GM18907 (cell line): ENCODE results near the gene ERO1B.
"Not testable (repeated sequence)": the region's sequence is repeated elsewhere in the genome, so short reads cannot be mapped to it uniquely, and the experiment has no call there.

Experiments used
- ATAC-seq: cut with Tn5 transposase; IDR thresholded peaks from one replicate; pipeline ENCODE4 v1.9.1; 2021; ENCODE audit warnings: mild to moderate bottlenecking, moderate library complexity; ENCODE audit not compliant: unreplicated experiment

Gene ERO1B, protein sequence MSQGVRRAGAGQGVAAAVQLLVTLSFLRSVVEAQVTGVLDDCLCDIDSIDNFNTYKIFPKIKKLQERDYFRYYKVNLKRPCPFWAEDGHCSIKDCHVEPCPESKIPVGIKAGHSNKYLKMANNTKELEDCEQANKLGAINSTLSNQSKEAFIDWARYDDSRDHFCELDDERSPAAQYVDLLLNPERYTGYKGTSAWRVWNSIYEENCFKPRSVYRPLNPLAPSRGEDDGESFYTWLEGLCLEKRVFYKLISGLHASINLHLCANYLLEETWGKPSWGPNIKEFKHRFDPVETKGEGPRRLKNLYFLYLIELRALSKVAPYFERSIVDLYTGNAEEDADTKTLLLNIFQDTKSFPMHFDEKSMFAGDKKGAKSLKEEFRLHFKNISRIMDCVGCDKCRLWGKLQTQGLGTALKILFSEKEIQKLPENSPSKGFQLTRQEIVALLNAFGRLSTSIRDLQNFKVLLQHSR

DNA sequence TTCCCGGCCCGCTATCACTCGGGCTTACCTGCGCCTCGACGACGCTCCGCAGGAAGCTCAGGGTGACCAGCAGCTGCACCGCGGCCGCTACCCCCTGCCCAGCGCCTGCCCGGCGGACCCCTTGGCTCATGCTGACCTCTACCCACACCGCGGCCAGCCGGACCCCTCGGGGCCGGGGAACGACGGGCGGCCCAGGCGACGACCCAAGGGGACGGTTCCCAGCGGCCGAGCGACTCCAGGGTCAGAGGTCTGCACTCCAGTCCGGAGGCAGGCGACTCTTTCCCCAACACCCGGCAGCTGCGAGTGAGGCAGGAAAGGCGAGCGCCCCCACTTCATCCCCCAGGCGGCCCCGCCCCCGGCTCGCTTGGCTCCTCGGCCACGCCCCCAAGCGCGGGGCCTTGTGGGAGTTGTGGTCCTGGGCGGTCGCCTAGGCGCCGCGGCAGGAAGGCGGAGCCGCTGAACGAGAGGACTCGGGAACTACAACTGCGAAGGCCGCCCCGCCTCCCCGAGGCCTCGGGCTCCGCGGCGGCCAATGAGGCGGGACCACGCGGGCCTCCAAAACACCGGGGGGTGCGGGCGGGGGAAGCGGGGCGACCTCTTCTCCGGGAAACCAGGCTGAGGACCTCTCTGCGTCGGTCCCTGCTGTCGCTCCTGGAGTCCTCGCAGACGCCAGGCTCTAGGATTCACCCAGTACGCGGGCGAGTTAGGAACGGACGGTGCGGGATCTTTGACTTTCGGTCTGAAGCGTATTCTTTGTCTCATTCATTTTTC, at the start of gene ERO1B:
Gene ERO1B, minus strand, starts transcription at position 305 of the 771 bp plus-strand sequence. Its CDS starts 175 bp downstream, at position 130.
- peak; percentile 84 for ATAC-seq

DNA sequence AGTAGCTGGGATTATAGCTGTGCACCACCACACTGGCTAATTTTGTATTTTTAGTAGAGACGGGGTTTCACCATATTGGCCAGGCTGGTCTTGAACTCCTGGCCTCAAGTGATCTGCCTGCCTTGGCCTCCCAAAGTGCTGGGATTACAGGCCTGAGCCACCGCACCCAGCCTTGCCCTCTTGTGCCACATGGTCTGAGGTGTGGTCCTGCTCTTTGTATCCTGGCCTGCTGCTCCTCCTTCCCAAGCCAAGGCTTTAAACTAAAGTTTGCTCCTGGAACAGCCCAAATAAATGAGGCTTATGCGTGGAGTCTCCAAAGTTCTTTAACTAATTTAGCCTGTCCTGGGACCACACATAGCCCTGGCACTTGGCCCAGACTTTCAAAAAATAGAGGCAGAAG, 49.7 kb upstream of the ERO1B start:
- not testable (repeated sequence) for ATAC-seq

DNA sequence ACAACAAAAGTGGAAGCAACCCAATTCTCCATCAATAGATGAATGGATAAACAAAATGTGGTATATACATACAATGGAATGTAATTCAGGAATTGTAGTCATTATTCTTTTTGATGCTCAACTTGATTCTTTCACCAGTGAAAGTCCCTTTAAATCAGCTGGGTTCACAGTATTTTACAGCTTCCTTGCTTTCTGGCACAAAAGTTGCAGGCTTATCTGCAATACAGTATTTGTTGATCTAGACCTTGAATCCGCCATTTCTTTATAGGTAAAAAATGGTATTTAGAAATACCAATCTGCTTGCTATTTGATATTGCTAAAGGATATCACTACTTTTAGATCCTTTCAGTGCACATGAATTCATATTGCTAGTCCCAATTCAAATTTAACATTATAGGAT, 44.7 kb upstream of the ERO1B start:
- ATAC-seq = no peak

DNA sequence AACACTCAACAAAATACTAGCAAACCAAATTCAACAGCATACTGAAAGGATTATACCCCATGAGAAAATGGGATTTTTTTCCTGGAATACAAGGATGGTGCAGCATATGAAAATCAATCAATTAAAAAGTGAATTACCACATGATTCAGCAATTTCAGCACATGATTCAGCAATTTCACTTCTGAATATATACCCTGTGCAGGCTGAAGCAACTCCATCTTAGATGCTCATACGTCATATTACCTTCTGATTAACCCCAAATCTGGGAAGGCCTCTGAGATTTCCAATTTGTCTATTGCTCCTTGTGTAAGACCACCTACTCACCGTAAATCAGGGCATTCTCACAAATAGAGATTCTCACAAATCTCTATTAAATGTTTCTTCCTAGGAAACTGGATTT, 43.8 kb upstream of the ERO1B start:
- ATAC-seq = no peak

DNA sequence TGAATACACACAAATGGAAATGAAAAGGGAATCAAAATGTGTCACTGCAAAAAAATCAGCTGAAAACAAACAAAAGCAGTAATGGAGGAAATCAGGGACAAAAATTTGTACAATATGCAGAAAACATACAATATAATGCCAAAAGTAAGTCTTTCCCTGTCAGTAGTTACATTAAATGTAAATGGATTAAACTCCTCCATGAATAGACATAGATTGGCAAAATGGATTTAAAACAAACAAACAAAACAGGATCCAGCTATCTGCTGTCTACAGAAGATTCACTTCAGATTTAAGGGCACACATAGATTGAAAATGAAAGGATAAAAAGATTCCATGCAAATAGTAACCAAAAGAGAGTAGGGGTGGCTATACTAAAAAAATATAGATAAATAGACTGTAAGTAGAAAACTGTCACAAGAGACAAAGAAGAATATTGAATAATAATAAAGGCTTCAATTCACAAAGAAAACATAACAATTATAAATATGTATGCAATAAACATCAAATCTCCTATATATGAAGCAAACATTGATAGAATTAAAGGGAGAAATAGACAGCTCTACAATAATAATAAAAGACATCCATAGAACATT, 42.2 kb upstream of the ERO1B start:
- no peak for ATAC-seq

DNA sequence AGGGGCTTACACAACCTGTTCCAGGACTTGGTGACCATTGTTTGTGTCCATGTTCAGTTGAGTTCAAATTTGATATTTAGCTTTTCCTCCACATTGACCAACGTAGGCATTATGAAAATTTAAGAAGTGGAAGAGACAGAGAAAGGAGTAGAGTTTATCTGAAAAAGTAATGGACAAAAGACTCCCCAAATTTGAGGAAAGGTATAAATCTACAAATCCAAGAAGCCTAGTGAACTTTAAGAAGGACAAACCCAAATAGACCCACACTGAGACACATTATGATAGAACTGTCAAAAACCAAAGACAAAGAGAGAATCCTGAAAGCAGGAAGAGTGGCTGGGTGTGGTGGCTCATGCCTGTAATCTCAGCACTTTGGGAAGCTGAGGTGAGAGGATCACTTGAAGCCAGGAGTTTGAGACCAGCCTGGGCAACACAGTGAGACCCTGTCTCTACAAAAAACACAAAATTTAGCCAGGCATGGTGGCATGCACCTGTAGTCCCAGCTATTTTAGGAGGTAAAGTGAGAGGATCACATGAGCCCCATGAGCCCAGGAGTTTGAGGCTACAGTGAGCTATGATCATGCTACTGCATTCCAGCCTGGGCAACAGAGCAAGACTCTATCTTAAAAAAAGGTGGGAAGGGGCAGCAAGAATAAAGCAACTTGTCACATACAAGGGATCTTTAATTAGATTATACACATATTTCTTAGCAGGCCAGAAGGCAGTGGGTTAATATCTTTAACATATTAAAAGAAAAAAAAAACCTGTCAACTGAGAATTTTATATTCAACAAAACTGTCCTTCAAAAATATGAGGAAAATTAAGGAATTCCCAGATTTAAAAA, 41.0 kb upstream of the ERO1B start:
- no peak for ATAC-seq

DNA sequence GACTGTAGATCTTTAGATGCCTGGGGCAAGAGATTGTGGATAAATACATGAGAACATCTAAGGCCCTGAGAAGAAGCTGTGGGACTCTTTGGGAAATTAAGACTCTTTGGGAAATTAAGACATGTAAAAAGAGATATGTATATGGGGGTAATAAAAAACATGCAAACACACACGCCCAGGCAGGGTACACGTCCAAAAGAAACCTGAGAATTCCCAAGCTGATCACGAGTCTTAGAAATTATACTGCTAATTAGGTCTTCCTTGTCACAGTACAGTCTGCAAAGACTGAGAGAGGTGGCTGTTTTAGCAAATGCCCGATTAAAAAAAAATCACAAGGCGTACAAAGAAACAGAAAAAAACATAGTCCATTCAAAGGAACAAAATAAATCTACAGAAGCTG, 39.3 kb upstream of the ERO1B start:
- no peak for ATAC-seq

DNA sequence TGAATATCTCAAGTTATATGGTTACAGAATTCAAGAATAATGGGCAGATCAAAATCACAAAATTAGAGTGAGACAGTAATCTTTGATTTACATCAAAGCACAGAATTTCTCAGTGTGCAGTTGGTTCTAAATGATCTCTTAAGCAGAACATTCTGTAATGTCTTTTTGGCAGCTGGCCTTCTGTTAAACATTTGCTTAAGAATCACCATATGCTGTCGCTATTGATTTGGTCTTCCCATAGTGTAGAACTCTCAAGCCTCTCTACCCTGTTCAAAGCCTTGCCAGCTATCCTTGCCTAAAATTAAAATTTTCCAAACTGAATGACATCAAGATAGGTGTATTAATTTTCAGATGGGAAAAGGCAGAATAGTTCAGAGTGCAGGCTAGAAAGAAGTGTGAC, 38.9 kb upstream of the ERO1B start:
- ATAC-seq = no peak

DNA sequence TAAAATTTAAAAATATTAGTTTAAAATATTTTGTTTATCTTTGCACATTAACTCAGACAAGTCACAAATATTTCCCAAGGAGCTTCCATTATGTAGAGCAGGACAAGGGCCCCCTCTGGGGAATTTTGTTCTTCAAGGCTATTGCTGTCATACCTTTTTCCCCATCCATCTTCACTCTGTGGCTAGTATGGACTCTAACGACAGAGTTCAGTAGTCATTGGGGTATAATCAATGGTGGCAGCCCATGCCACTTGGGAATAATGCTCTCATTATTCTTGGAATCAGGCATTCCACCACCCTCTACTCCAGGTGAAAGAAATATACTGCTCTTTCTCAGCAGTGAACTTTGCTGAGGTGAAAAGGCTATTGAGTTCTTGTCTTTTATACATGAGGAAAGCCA, 38.5 kb upstream of the ERO1B start:
- no peak for ATAC-seq

DNA sequence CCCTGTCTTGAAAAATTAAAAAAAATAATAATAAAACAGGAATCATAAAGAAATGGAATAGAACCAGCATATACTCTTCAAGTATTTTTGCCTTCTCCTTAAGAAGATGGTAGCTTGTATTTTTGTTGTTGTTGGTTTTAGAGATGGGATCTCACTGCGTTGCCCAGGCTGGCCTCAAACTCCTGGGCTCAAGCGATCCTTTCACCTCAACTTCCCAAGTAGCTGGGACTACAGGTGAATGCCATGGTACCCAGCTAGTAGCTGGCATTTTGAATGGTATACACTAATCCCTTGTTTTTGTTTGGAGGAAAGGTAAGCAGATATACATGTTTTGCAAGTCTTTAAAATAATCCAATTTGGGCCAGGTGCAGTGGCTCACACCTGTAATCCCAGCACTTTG, 34.7 kb upstream of the ERO1B start:
- no peak for ATAC-seq

DNA sequence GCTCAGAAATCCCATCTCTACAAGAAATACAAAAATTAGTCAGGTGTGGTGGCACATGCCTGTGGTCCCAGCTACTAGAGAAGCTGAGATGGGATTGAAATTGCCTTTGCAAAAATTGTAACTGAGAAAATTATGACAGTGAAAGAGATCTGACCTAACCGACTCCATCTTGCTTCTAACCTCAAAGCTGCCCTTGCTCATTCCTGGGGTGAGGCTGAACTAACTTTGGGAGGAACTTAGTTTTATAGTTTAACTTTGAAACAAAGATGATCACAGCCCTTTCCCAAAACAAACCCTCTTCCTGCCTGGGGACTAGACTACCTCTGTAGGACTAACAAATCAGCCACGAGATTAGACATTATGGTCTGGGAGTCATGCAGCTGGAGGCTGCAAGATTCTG, 33.8 kb upstream of the ERO1B start:
- ATAC-seq = no peak

DNA sequence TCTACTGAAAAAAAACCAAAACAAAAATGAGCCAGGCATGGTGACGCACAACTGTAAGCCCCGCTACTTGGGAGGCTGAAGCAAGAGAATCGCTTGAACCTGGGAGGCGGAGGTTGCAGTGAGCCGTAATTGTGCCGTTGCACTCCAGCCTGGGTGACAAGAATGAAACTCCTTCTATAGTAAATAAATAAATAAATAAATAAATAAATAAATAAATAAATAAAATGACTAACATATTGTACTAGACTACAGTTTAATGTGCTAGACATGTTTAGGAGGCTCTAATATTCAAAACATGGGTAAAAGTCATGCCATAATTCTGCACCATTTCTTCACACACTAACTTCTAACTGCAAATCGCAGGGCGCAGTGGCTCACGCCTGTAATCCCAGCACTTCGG, 33.3 kb upstream of the ERO1B start:
- no peak for ATAC-seq

DNA sequence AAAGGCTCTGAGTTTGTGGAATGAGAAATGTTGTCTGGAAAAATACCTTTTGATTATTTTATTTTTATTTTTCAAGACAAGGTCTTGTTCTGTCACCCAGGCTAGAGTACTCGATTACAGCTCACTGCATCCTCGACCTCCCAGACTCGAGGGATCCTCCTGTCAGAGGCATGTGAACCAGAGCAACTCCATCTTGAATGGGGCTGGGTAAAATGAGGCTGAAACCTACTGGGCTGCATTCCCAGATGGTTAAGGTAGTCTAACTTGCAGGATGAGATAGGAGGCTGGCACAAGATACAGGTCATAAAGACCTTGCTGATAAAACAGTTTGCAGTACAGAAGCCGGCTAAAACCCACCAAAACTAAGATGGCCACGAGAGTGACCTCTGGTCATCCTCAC, 32.3 kb upstream of the ERO1B start:
- not testable (repeated sequence) for ATAC-seq

DNA sequence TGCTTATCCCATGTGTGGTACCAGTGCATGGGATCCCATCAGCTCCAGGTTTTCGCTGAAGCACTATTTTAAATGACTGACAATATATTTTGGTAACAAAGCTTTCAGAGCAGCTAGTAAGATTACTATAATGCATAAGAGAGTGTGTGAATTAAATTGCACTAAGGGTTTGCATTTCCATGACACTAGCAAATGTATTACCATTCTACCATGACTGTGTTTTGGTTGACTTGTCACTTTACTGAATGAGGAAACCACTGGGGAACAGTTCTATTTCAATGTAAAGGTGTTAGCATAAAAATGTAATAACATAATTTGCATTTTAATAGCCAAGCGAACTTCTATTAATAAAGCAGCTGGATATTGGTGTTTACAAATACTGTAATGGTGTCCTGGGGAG, 31.7 kb upstream of the ERO1B start:
- ATAC-seq = no peak

DNA sequence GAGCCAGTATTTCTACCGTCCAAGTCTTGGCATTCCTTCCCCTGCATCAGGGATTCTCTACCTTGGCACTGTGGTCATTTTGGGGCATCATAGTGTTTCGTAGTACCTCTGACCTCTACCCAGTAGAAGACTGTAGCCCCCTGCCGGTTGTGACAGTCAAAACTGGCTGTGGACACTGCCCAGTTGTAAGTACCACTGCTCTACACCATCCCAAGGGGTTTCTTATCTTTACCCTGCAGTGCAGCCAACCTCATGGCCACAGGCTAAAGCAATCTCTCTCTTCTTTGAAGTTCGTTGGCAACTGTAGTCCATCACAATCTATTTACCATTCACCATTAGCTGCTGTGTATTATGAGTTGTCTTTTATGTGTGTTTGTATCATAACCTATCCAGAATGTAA, 29.3 kb upstream of the ERO1B start:
- ATAC-seq = no peak

DNA sequence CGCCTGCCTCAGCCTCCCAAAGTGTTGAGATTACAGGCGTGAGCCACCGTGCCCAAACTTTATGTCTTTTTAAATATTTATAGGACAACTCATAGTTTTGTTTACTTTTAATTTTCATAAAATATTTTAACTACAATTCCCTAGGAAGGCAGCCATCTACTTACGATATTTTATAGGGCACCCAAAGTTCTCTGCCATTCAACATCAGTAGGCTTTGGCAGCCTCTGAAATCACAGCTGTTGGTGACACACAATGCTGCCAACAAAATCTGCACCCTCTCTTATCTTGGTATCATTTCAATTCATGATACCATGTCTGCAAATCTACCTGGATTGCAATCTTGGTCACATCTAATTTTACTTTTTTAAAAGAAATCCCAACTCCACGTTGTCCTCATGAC, 27.1 kb upstream of the ERO1B start:
- no peak for ATAC-seq

DNA sequence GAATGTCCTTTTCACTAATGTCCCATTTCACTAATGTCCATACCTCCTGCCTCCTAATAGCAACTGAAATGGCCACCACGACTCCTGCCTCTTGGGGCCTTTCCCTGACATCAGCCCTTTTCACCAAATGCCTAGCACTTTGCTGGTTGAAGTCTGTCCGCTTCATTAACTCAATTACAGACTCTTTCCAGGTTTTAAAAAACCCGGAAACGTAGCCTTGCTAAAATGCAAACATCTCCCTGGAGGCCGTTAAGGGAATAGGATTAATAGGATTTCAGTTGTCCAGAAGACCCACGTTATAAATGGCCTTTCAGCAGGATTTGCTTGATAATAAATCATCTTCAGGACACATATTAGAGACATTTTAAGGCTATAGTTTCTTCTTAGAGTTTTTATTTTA, 25.7 kb upstream of the ERO1B start:
- ATAC-seq = no peak

DNA sequence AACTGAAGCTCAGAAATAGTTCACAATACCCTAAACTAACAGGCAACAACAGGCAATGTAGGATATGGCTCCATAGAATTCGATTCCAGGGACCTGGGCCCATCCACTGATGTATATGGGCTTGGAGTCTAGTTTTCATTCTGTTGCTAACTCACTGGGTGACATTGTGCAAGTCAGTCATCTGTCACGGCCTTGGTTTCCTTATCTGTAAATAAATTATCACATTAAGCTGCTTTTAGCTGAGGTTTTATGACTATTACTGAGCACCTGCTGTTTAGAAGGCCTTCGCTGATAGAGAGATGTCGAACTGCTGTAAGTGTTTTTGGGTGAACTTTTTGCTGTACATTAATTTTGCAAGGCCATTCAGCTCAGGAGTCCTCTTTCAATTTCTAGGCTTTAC, 22.9 kb upstream of the ERO1B start:
- no peak for ATAC-seq

DNA sequence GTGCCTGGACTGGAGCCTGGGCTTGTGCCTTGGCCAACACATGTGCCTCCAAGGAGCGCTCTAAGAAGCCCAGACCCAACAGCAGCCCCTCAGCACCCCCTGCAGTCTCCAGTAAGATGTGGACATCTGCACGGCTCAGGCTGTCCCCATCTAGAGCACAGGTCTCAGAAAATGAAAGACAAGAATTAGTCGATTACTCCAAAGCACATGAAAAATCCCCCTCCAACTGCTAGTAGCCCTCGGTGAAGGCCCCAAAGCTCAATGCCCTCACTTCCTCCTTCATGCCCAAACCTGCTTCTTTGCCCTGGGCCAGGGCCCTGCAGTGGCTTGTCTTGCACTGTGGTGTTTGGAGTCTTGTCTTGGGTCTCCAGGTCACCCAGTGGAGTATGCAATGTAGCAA, 21.9 kb upstream of the ERO1B start:
- ATAC-seq = peak; percentile 70

DNA sequence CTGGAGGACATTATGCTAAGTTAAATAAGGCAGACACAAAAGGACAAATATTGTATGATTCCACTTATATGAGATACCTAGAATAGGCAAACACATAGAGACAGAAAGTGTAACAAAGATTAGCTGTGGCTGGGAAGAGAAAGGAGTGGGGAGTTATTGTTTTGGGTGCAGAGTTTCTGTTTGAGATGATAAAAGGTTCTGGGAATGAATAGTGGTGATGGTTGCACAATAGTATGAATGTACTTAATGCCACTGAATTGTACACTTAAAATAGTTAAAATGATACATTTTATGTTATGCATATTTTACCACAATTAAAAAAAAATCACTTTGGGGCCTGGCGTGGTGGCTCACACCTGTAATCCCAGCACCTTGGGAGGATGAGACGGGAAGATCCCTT, 21.2 kb upstream of the ERO1B start:
- ATAC-seq = no peak

DNA sequence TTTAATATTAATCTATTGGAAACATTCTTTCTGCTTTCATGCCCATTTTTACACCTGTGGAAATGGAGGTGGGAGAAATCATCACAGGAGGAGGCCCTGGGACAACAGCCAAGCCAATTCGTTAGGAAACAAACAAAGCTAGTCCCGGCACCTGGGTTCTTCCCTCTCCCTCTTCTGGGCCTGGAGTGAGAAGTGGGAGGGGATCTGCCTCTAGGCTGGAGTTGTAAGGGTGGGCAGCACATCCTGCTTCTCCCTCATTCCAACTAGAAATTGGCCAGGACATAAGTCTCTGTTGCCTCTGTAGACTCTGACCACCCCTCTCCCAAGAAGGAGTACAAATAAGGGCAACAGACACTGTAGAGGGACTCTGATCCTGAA, 20.2 kb upstream of the ERO1B start:
- ATAC-seq = no peak
